ENCODE results near the gene AGFG2.
A peak's percentile ranks its signal among the peaks of the same experiment; 100 is the strongest.
"Not testable (repeated sequence)": the region's sequence is repeated elsewhere in the genome, so short reads cannot be mapped to it uniquely, and the experiment has no call there.

Gene AGFG2

GRCh38 chr7:100521076-100521475 is 17.9 kb upstream of the AGFG2 start:
- DNase-seq (ENCODE audit: low read depth in 2 of 2), result no peak

- not testable (repeated sequence) for DNase-seq (ENCODE audit: low read depth in 2 of 2)
These were observed 17.0 kb upstream of the AGFG2 start for GRCh38 chr7:100521909-100522593.

GRCh38 chr7:100523192-100523591 is 15.8 kb upstream of the AGFG2 start:
- DNase-seq (ENCODE audit: low read depth in 2 of 2), result not testable (repeated sequence)

GRCh38 chr7:100528108-100528866 is 10.7 kb upstream of the AGFG2 start:
- not testable (repeated sequence) for DNase-seq (ENCODE audit: low read depth in 2 of 2)

GRCh38 chr7:100532165-100533022 is 6.6 kb upstream of the AGFG2 start:
- no peak for DNase-seq (ENCODE audit: low read depth in 2 of 2)

- DNase-seq (ENCODE audit: low read depth in 2 of 2), result not testable (repeated sequence)
These were observed 3.0 kb upstream of the AGFG2 start for GRCh38 chr7:100535982-100536381.

- DNase-seq (ENCODE audit: low read depth in 2 of 2), result not testable (repeated sequence)
These were observed 2.3 kb upstream of the AGFG2 start for GRCh38 chr7:100536695-100537094.

GRCh38 chr7:100538348-100538653 is 702 bp upstream of the AGFG2 start:
- no peak for DNase-seq (ENCODE audit: low read depth in 2 of 2)

- no peak for DNase-seq (ENCODE audit: low read depth in 2 of 2)
These were observed 518 bp downstream of the AGFG2 start for GRCh38 chr7:100539436-100540006.

- DNase-seq (ENCODE audit: low read depth in 2 of 2), result no peak
These were observed 1.2 kb downstream of the AGFG2 start for GRCh38 chr7:100540073-100540723.

GRCh38 chr7:100541309-100541708 is 2.3 kb downstream of the AGFG2 start:
- DNase-seq (ENCODE audit: low read depth in 2 of 2), result not testable (repeated sequence)

GRCh38 chr7:100543586-100543985 is 4.6 kb downstream of the AGFG2 start:
- DNase-seq (ENCODE audit: low read depth in 2 of 2), result no peak

GRCh38 chr7:100544386-100544785 is 5.4 kb downstream of the AGFG2 start:
- no peak for DNase-seq (ENCODE audit: low read depth in 2 of 2)

- DNase-seq (ENCODE audit: low read depth in 2 of 2), result no peak
These were observed 6.0 kb downstream of the AGFG2 start for GRCh38 chr7:100544967-100545359.

GRCh38 chr7:100545360-100546128 is 6.5 kb downstream of the AGFG2 start:
- peak; percentile 70 to 75 for DNase-seq (ENCODE audit: low read depth in 2 of 2)

- DNase-seq (ENCODE audit: low read depth in 2 of 2), result no peak
These were observed 7.3 kb downstream of the AGFG2 start for GRCh38 chr7:100546129-100546925.

GRCh38 chr7:100546926-100547800 is 8.2 kb downstream of the AGFG2 start:
- no peak for DNase-seq (ENCODE audit: low read depth in 2 of 2)

GRCh38 chr7:100547872-100548271 is 8.9 kb downstream of the AGFG2 start:
- DNase-seq (ENCODE audit: low read depth in 2 of 2), result no peak

GRCh38 chr7:100548446-100548845 is 9.4 kb downstream of the AGFG2 start:
- peak in 1 of 2 experiments; percentile 22 for DNase-seq (ENCODE audit: low read depth in 2 of 2)
